BE2C (cell line): ENCODE data around the gene C20orf202. TPM values are rescaled to one million over a fixed set of nuclear protein-coding genes. Genes with fewer than 3 reads are reported as not detected.

Experiments used
- DNase-seq: peaks from one replicate; pipeline ENCODE4 v3.0.0-alpha.2; 2020
- H3K27me3 ChIP-seq: fragments of 250-450 bp; sonication (Bioruptor Pico); 2 replicates; pipeline ENCODE4 v1.5.1; 2020; ENCODE audit warnings: mild to moderate bottlenecking
- H3K36me3 ChIP-seq: fragments of 250-450 bp; sonication (Bioruptor Pico); 2 replicates; pipeline ENCODE4 v1.5.1; 2020; ENCODE audit warnings: mild to moderate bottlenecking
- H3K4me1 ChIP-seq: fragments of 250-450 bp; sonication (Bioruptor Pico); 2 replicates; pipeline ENCODE4 v1.5.1; 2020
- H3K4me3 ChIP-seq: 2 replicates; pipeline ENCODE4 v1.5.1; 2011; ENCODE audit warnings: low read depth, low read length
- H3K9me3 ChIP-seq: fragments of 250-450 bp; sonication (Bioruptor Pico); 2 replicates; pipeline ENCODE4 v1.5.1; 2020
- CTCF ChIP-seq: IDR thresholded peaks from 2 replicates; pipeline ENCODE4 v1.5.1; 2012; ENCODE audit warnings: mild to moderate bottlenecking, low read depth, low read length
- polyA plus RNA-seq: library from polyadenylated mRNA; unstranded; fragments of >200 nt; gene quantifications from one replicate; pipeline ENCODE4 v1.2.1, GENCODE V29; 2012; ENCODE audit warnings: low read depth, missing spikeins; ENCODE audit not compliant: insufficient read length, insufficient read depth

C20orf202 gene
- polyA plus RNA-seq, result not detected

GRCh38 chr20:1202762-1203504, at the start of gene C20orf202:
Gene C20orf202 (plus strand): TSS chr20:1203454. CDS start chr20:1203586, 132 bp downstream.
- H3K9me3 ChIP-seq, result no peaks in the 10 kb centered on the region
- no peak for DNase-seq
- H3K4me1 ChIP-seq, result no peaks in the 10 kb centered on the region
- H3K4me3 ChIP-seq, result no peak within 1 kb of the TSS
- no peaks in the 10 kb centered on the region for H3K36me3 ChIP-seq
- no peak for TF ChIP-seq CTCF
- no peaks in the 10 kb centered on the region for H3K27me3 ChIP-seq

GRCh38 chr20:1154226-1154625, 49.0 kb upstream of the C20orf202 start:
- Histone ChIP-seq H3K9me3 (no peaks in the 10 kb centered on the region), H3K4me1 (no peaks in the 10 kb centered on the region), H3K4me3 (no peak overlapping the region), H3K27me3 (no peaks in the 10 kb centered on the region), H3K36me3 (no peaks in the 10 kb centered on the region)
- DNase-seq, result no peak
- TF ChIP-seq CTCF, result no peak

- DNase-seq, result no peak
- TF ChIP-seq CTCF, result no peak
- Histone ChIP-seq H3K9me3 (no peaks in the 10 kb centered on the region), H3K4me3 (no peak overlapping the region), H3K36me3 (no peaks in the 10 kb centered on the region), H3K27me3 (no peaks in the 10 kb centered on the region), H3K4me1 (no peaks in the 10 kb centered on the region)
Observed at GRCh38 chr20:1154691-1155090, 48.6 kb upstream of the C20orf202 start.

- Histone ChIP-seq H3K4me1 (no peaks in the 10 kb centered on the region), H3K9me3 (no peaks in the 10 kb centered on the region), H3K36me3 (no peaks in the 10 kb centered on the region), H3K4me3 (no peak overlapping the region), H3K27me3 (no peaks in the 10 kb centered on the region)
- TF ChIP-seq CTCF, result no peak
- DNase-seq, result no peak
Observed at GRCh38 chr20:1155342-1155741, 47.9 kb upstream of the C20orf202 start.

- Histone ChIP-seq H3K4me1 (no peaks in the 10 kb centered on the region), H3K27me3 (no peaks in the 10 kb centered on the region), H3K36me3 (no peaks in the 10 kb centered on the region; the same call in 1 of the 2 replicates), H3K9me3 (no peaks in the 10 kb centered on the region), H3K4me3 (no peak overlapping the region)
- TF ChIP-seq CTCF, result no peak
- no peak for DNase-seq
Observed at GRCh38 chr20:1160496-1160895, 42.8 kb upstream of the C20orf202 start.

GRCh38 chr20:1160991-1161390, 42.3 kb upstream of the C20orf202 start:
- H3K36me3 ChIP-seq, result no peaks in the 10 kb centered on the region; the same call in 1 of the 2 replicates

More at GRCh38 chr20:1160991-1161390, 42.3 kb upstream of the C20orf202 start:
- no peaks in the 10 kb centered on the region for H3K4me1 ChIP-seq
- H3K27me3 ChIP-seq, result no peaks in the 10 kb centered on the region
- H3K4me3 ChIP-seq, result no peak overlapping the region
- DNase-seq, result no peak
- no peak for TF ChIP-seq CTCF
- H3K9me3 ChIP-seq, result no peaks in the 10 kb centered on the region
